ENCODE measurements around the gene PCGF1. TPM values are rescaled to one million over a fixed set of nuclear protein-coding genes. Genes with fewer than 3 reads are reported as not detected.

The PCGF1 gene
- total RNA-seq, 2 experiments from 2014 or later, result 11.6 to 13.8 TPM

GRCh38 chr2:74538881-74539339, 31.4 kb upstream of the PCGF1 start:
- H3K9me3 ChIP-seq (ENCODE audit: control insufficient read depth in 1 of 2, insufficient read depth in 1 of 2, low read length in 2 of 2), result no peaks in the 10 kb centered on the region
- peaks cover 14 to 22% of the 10 kb centered on the region in 2 experiments for H3K27me3 ChIP-seq (ENCODE audit: control insufficient read depth in 1 of 2, insufficient read depth in 2 of 2, low read length in 2 of 2)
- H3K9me3 Mint-ChIP-seq, result no peaks in the 10 kb centered on the region
- no peak overlapping the region for H3K27ac Mint-ChIP-seq
- no peak for ATAC-seq (ENCODE audit: poor library complexity)
- H3K36me3 ChIP-seq (ENCODE audit: insufficient read depth, low read length), result no peaks in the 10 kb centered on the region
- H3K4me1 ChIP-seq (ENCODE audit: insufficient read depth, low read length), result no peaks in the 10 kb centered on the region
- H3K4me3 Mint-ChIP-seq, result no peak overlapping the region
- intact Hi-C loops (cut with DNase I, micrococcal nuclease), result loop anchor here (10.0 kb wide), 2 partner anchors 144 to 714 kb away; partner anchors contain the start of gene STAMBP (in 1 of the 2)
- POLR2A ChIA-PET, result no interaction called here
- no peak for TF ChIP-seq CTCF (IDR thresholded peaks at IDR 0.05)
- no peak overlapping the region for H3K4me3 ChIP-seq (ENCODE audit: low read length)
- CTCF ChIA-PET, result no interaction called here
- H3K27me3 Mint-ChIP-seq, result peaks cover 45% of the 10 kb centered on the region
- DNase-seq, result no peak
- no peaks in the 10 kb centered on the region for H3K4me1 Mint-ChIP-seq (ENCODE audit: low read depth)
- no peak overlapping the region for H3K27ac ChIP-seq (ENCODE audit: low read depth in 1 of 2, low read length in 2 of 2)
- no peaks in the 10 kb centered on the region for H3K36me3 Mint-ChIP-seq (ENCODE audit: low read depth)

- POLR2A ChIA-PET, result no interaction called here
- H3K4me1 Mint-ChIP-seq (ENCODE audit: low read depth), result peaks cover 4% of the 10 kb centered on the region
- H3K9me3 ChIP-seq (ENCODE audit: control insufficient read depth in 1 of 2, insufficient read depth in 1 of 2, low read length in 2 of 2), result no peaks in the 10 kb centered on the region
- peaks cover 4% of the 10 kb centered on the region for H3K36me3 Mint-ChIP-seq (ENCODE audit: low read depth)
- no peak for DNase-seq
- H3K27ac Mint-ChIP-seq, result no peak overlapping the region
- TF ChIP-seq CTCF (IDR thresholded peaks at IDR 0.05), result no peak
- H3K9me3 Mint-ChIP-seq, result no peaks in the 10 kb centered on the region
- intact Hi-C loops (cut with DNase I, micrococcal nuclease), result loop anchor here (10.0 kb wide), 2 partner anchors 142 to 712 kb away; partner anchors contain the start of gene STAMBP (in 1 of the 2)
- peaks cover 10% of the 10 kb centered on the region for H3K36me3 ChIP-seq (ENCODE audit: insufficient read depth, low read length)
- no peak overlapping the region for H3K4me3 Mint-ChIP-seq
- ATAC-seq (ENCODE audit: poor library complexity), result no peak
- H3K27ac ChIP-seq (ENCODE audit: low read depth in 1 of 2, low read length in 2 of 2), result no peak overlapping the region
- H3K4me1 ChIP-seq (ENCODE audit: insufficient read depth, low read length), result no peaks in the 10 kb centered on the region
- peaks cover 32% of the 10 kb centered on the region for H3K27me3 Mint-ChIP-seq
- no peak overlapping the region for H3K4me3 ChIP-seq (ENCODE audit: low read length)
- CTCF ChIA-PET, result no interaction called here
- H3K27me3 ChIP-seq (ENCODE audit: control insufficient read depth in 1 of 2, insufficient read depth in 2 of 2, low read length in 2 of 2), result peaks cover 14 to 18% of the 10 kb centered on the region in 2 experiments
These were observed 29.6 kb upstream of the PCGF1 start for GRCh38 chr2:74537140-74537539.

- ChIA-PET POLR2A (no interaction called here), CTCF (no interaction called here)
- peaks cover 11% of the 10 kb centered on the region for H3K36me3 ChIP-seq (ENCODE audit: insufficient read depth, low read length)
- no peak overlapping the region for H3K4me3 ChIP-seq (ENCODE audit: low read length)
- Mint-ChIP-seq H3K27me3 (peaks cover 29% of the 10 kb centered on the region), H3K4me1 (ENCODE audit: low read depth) (peaks cover 10% of the 10 kb centered on the region), H3K36me3 (ENCODE audit: low read depth) (peaks cover 6% of the 10 kb centered on the region), H3K9me3 (no peaks in the 10 kb centered on the region), H3K4me3 (no peak overlapping the region), H3K27ac (no peak overlapping the region)
- DNase-seq (no peak), ATAC-seq (ENCODE audit: poor library complexity) (no peak)
- no peaks in the 10 kb centered on the region for H3K9me3 ChIP-seq (ENCODE audit: control insufficient read depth in 1 of 2, insufficient read depth in 1 of 2, low read length in 2 of 2)
- no peak for TF ChIP-seq CTCF (IDR thresholded peaks at IDR 0.05)
- peaks cover 5% of the 10 kb centered on the region for H3K4me1 ChIP-seq (ENCODE audit: insufficient read depth, low read length)
- intact Hi-C loops (cut with DNase I, micrococcal nuclease), result loop anchor here (10.0 kb wide), 2 partner anchors 142 to 712 kb away; partner anchors contain the start of gene STAMBP (in 1 of the 2)
- no peak overlapping the region for H3K27ac ChIP-seq (ENCODE audit: low read depth in 1 of 2, low read length in 2 of 2)
- H3K27me3 ChIP-seq (ENCODE audit: control insufficient read depth in 1 of 2, insufficient read depth in 2 of 2, low read length in 2 of 2), result peaks cover 14 to 18% of the 10 kb centered on the region in 2 experiments
These were observed 28.9 kb upstream of the PCGF1 start for GRCh38 chr2:74536166-74536950.

All from CD4-positive, alpha-beta T cell (primary cell).